Mesendoderm (in vitro differentiated cells): Measurements from ENCODE around the gene FGFR4.
A peak's percentile ranks its signal among the peaks of the same experiment; 100 is the strongest.

Source experiments
- DNase-seq: peaks from one replicate; pipeline ENCODE4 v3.0.0; 2013
- H2AK5ac ChIP-seq: 2 replicates; pipeline ENCODE4 v1.6.1; 2013; ENCODE audit warnings: low read length, inconsistent platforms
- H2BK120ac ChIP-seq: 2 replicates; pipeline ENCODE4 v1.6.1; 2013; ENCODE audit warnings: low read depth, mild to moderate bottlenecking, low read length, moderate library complexity, mixed read lengths
- H2BK15ac ChIP-seq: replicated peaks from 2 replicates; pipeline ENCODE4 v1.6.1; 2013; ENCODE audit warnings: low read depth, mild to moderate bottlenecking, moderate library complexity
- H2BK5ac ChIP-seq: 2 replicates; pipeline ENCODE4 v1.6.1; 2013; ENCODE audit warnings: low read length, inconsistent platforms
- H3K18ac ChIP-seq: 2 replicates; pipeline ENCODE4 v1.6.1; 2013; ENCODE audit warnings: mild to moderate bottlenecking, low read length, mixed read lengths
- H3K23ac ChIP-seq: one replicate; pipeline ENCODE4 v1.6.1; 2013; ENCODE audit warnings: low read length
- H3K27ac ChIP-seq: 2 replicates; pipeline ENCODE4 v1.5.1; 2013; ENCODE audit warnings: low read depth, mild to moderate bottlenecking, inconsistent platforms, low read length, moderate library complexity
- H3K27me3 ChIP-seq: 2 replicates; pipeline ENCODE4 v1.6.1; 2013; ENCODE audit warnings: low read length, control low read depth, mild to moderate bottlenecking, inconsistent platforms; ENCODE audit not compliant: insufficient read depth, poor library complexity
- H3K36me3 ChIP-seq: 2 replicates; pipeline ENCODE4 v1.6.1; 2013; ENCODE audit warnings: low read length, inconsistent platforms; ENCODE audit not compliant: control insufficient read depth, insufficient read depth
- H3K4ac ChIP-seq: one replicate; pipeline ENCODE4 v1.6.1; 2013; ENCODE audit warnings: low read depth, mild to moderate bottlenecking, low read length, moderate library complexity
- H3K4me1 ChIP-seq: 2 replicates; pipeline ENCODE4 v1.6.1; 2013; ENCODE audit warnings: low read depth, low read length, inconsistent platforms; ENCODE audit not compliant: control insufficient read depth
- H3K4me2 ChIP-seq: 2 replicates; pipeline ENCODE4 v1.6.1; 2013; ENCODE audit warnings: low read length
- H3K4me3 ChIP-seq: 2 replicates; pipeline ENCODE4 v1.5.1; 2013; ENCODE audit warnings: mild to moderate bottlenecking, low read length
- H3K56ac ChIP-seq: one replicate; pipeline ENCODE4 v1.6.1; 2013; ENCODE audit warnings: low read length
- H3K79me1 ChIP-seq: 2 replicates; pipeline ENCODE4 v1.6.1; 2013; ENCODE audit warnings: low read length, inconsistent platforms
- H3K79me2 ChIP-seq: 2 replicates; pipeline ENCODE4 v1.6.1; 2013; ENCODE audit warnings: mild to moderate bottlenecking, low read length; ENCODE audit not compliant: control insufficient read depth, insufficient read depth
- H3K9ac ChIP-seq: 2 replicates; pipeline ENCODE4 v1.6.1; 2013; ENCODE audit warnings: low read length, inconsistent platforms
- H4K5ac ChIP-seq: one replicate; pipeline ENCODE4 v1.6.1; 2013; ENCODE audit warnings: low read length
- H4K8ac ChIP-seq: one replicate; pipeline ENCODE4 v1.6.1; 2013; ENCODE audit warnings: low read depth, mild to moderate bottlenecking, control low read depth, low read length, moderate library complexity
- WGBS: extraction: QIAGEN DNeasy Blood & Tissue Kit; methylation state at CpG from one replicate; pipeline ENCODE4 v1.1.7; 2013; ENCODE audit warnings: low lambda C conversion rate, missing lambda C conversion rate; ENCODE audit not compliant: insufficient coverage; ENCODE audit errors: extremely low coverage; 5-methylcytosine and 5-hydroxymethylcytosine counted together

Gene FGFR4

GRCh38 chr5:177100714-177101121, 14.0 kb downstream of the FGFR4 start:
- H4K8ac ChIP-seq, result no peak overlapping the region
- no peak for DNase-seq
- H3K9ac ChIP-seq, result no peak overlapping the region
- H2AK5ac ChIP-seq, result no peak overlapping the region
- no peak overlapping the region for H3K4me3 ChIP-seq
- no peak overlapping the region for H3K4me2 ChIP-seq
- H3K27me3 ChIP-seq, result no peaks in the 10 kb centered on the region
- no CpG with 5 or more reads among the region's 6 CpGs for WGBS
- no peak overlapping the region for H3K23ac ChIP-seq
- no peaks in the 10 kb centered on the region for H3K36me3 ChIP-seq
- H3K4me1 ChIP-seq, result no peaks in the 10 kb centered on the region
- H3K56ac ChIP-seq, result no peak overlapping the region
- H3K4ac ChIP-seq, result no peak overlapping the region
- H3K27ac ChIP-seq, result no peak overlapping the region
- no peaks in the 10 kb centered on the region for H3K79me2 ChIP-seq
- H3K18ac ChIP-seq, result no peak overlapping the region
- H2BK5ac ChIP-seq, result no peak overlapping the region
- no peaks in the 10 kb centered on the region for H3K79me1 ChIP-seq
- no peak overlapping the region for H2BK15ac ChIP-seq
- H4K5ac ChIP-seq, result no peak overlapping the region
- no peak overlapping the region for H2BK120ac ChIP-seq

GRCh38 chr5:177103523-177104253, 17.0 kb downstream of the FGFR4 start:
- Histone ChIP-seq H3K27me3 (no peaks in the 10 kb centered on the region), H3K79me1 (no peaks in the 10 kb centered on the region), H3K56ac (no peak overlapping the region), H3K9ac (no peak overlapping the region), H3K4me3 (no peak overlapping the region), H3K4me1 (no peaks in the 10 kb centered on the region), H3K27ac (no peak overlapping the region), H3K23ac (no peak overlapping the region), H3K18ac (no peak overlapping the region), H2AK5ac (no peak overlapping the region), H4K8ac (no peak overlapping the region), H2BK120ac (no peak overlapping the region), H3K36me3 (no peaks in the 10 kb centered on the region), H3K4ac (no peak overlapping the region), H4K5ac (no peak overlapping the region), H2BK15ac (no peak overlapping the region), H3K79me2 (no peaks in the 10 kb centered on the region), H3K4me2 (no peak overlapping the region), H2BK5ac (no peak overlapping the region)
- no CpG with 5 or more reads among the region's 9 CpGs for WGBS
- no peak for DNase-seq

- H3K4me2 ChIP-seq, result no peak overlapping the region
- H3K4me3 ChIP-seq, result no peak overlapping the region
- H2BK5ac ChIP-seq, result no peak overlapping the region
- no peaks in the 10 kb centered on the region for H3K79me1 ChIP-seq
- H3K18ac ChIP-seq, result no peak overlapping the region
- no peak overlapping the region for H3K23ac ChIP-seq
- peak overlapping the region; percentile 19 for H3K56ac ChIP-seq
- no peak overlapping the region for H2AK5ac ChIP-seq
- H3K27me3 ChIP-seq, result no peaks in the 10 kb centered on the region
- no peak overlapping the region for H3K9ac ChIP-seq
- no peaks in the 10 kb centered on the region for H3K36me3 ChIP-seq
- no peak overlapping the region for H3K27ac ChIP-seq
- H3K79me2 ChIP-seq, result no peaks in the 10 kb centered on the region
- no peak overlapping the region for H4K5ac ChIP-seq
- no peak overlapping the region for H4K8ac ChIP-seq
- H3K4ac ChIP-seq, result no peak overlapping the region
- DNase-seq, result no peak
- H3K4me1 ChIP-seq, result no peaks in the 10 kb centered on the region
- no peak overlapping the region for H2BK15ac ChIP-seq
- no CpG with 5 or more reads among the region's 24 CpGs for WGBS
- H2BK120ac ChIP-seq, result no peak overlapping the region
These were observed 19.2 kb downstream of the FGFR4 start for GRCh38 chr5:177105691-177106476.

DNA sequence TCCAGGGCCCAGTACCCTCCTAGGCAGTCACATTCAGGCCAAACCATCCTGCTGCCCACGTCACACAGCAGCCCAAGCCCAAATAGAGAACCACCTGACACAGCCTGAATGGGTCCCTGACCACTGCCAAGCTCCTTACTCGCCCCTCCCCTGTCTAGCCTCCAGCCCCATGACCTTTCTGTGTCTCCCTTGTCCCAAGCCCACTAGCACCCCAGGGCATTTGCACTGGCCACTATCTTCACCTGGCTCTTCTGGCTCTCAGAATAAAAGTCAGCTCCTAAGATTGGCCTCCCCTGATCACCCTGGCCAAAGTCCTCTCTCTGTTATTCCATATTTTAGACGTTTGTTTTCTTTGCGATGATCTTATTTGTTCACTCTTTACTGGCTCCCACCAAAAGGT, 20.4 kb downstream of the FGFR4 start:
- H3K56ac ChIP-seq, result no peak overlapping the region
- H4K8ac ChIP-seq, result no peak overlapping the region
- no peak overlapping the region for H2BK5ac ChIP-seq
- H3K79me1 ChIP-seq, result no peaks in the 10 kb centered on the region
- H3K4me3 ChIP-seq, result no peak overlapping the region
- H3K23ac ChIP-seq, result no peak overlapping the region
- no peaks in the 10 kb centered on the region for H3K27me3 ChIP-seq
- WGBS, result no CpG with 5 or more reads among the region's 4 CpGs
- H2BK120ac ChIP-seq, result no peak overlapping the region
- H3K27ac ChIP-seq, result no peak overlapping the region
- H3K79me2 ChIP-seq, result no peaks in the 10 kb centered on the region
- H3K4me1 ChIP-seq, result no peaks in the 10 kb centered on the region
- no peak overlapping the region for H3K4me2 ChIP-seq
- H3K18ac ChIP-seq, result no peak overlapping the region
- H4K5ac ChIP-seq, result no peak overlapping the region
- no peak for DNase-seq
- H3K4ac ChIP-seq, result no peak overlapping the region
- H2BK15ac ChIP-seq, result no peak overlapping the region
- H3K9ac ChIP-seq, result no peak overlapping the region
- H3K36me3 ChIP-seq, result no peaks in the 10 kb centered on the region
- H2AK5ac ChIP-seq, result no peak overlapping the region

- Histone ChIP-seq H3K23ac (no peak overlapping the region), H3K56ac (no peak overlapping the region), H4K8ac (no peak overlapping the region), H4K5ac (no peak overlapping the region), H3K27ac (no peak overlapping the region), H2BK120ac (no peak overlapping the region), H3K4me3 (no peak overlapping the region), H3K4me1 (no peaks in the 10 kb centered on the region), H2AK5ac (no peak overlapping the region), H2BK5ac (no peak overlapping the region), H2BK15ac (no peak overlapping the region), H3K4ac (no peak overlapping the region), H3K79me2 (no peaks in the 10 kb centered on the region), H3K18ac (no peak overlapping the region), H3K4me2 (no peak overlapping the region), H3K79me1 (no peaks in the 10 kb centered on the region), H3K27me3 (no peaks in the 10 kb centered on the region), H3K9ac (no peak overlapping the region), H3K36me3 (no peaks in the 10 kb centered on the region)
- DNase-seq, result no peak
- WGBS, result no CpG with 5 or more reads among the region's 9 CpGs
These were observed 23.1 kb downstream of the FGFR4 start for GRCh38 chr5:177109810-177110209.
